ENCODE measurements around the gene ABHD16B. TPM values are rescaled to one million over a fixed set of nuclear protein-coding genes. Genes with fewer than 3 reads are reported as not detected.
"Not testable (repeated sequence)": the region's sequence is repeated elsewhere in the genome, so short reads cannot be mapped to it uniquely, and the experiment has no call there.

ABHD16B gene
- total RNA-seq, 1 donor from 2014 or later = not detected

- DNase-seq (no peak), ATAC-seq (no peak)
- intact Hi-C loops (cut with micrococcal nuclease) = loop anchor here (10.0 kb wide), 1 partner anchor 80 kb away; no protein-coding TSS in a partner anchor
Measured at GRCh38 chr20:63864545-63864977, 3.3 kb downstream of the ABHD16B start.

GRCh38 chr20:63864978-63865640 lies 3.8 kb downstream of the ABHD16B start, which contains the start of gene TPD52L2:
Gene TPD52L2 (plus strand): TSS chr20:63865270. CDS start chr20:63865366, 96 bp downstream.
- intact Hi-C loops (cut with micrococcal nuclease) = loop anchor here (10.0 kb wide), 1 partner anchor 80 kb away; no protein-coding TSS in a partner anchor
- DNase-seq (peak; percentile 98), ATAC-seq (peak; percentile 95)

GRCh38 chr20:63867042-63867441 lies 5.7 kb downstream of the ABHD16B start:
- DNase-seq, ATAC-seq: not testable (repeated sequence)
- intact Hi-C loops (cut with micrococcal nuclease) = loop anchor here (10.0 kb wide), 1 partner anchor 82 kb away; no protein-coding TSS in a partner anchor

- intact Hi-C loops (cut with micrococcal nuclease) = loop anchor here (10.0 kb wide), 1 partner anchor 83 kb away; no protein-coding TSS in a partner anchor
Measured at GRCh38 chr20:63868264-63868663, 7.0 kb downstream of the ABHD16B start.

GRCh38 chr20:63873477-63873971 lies 12.2 kb downstream of the ABHD16B start:
- intact Hi-C loops (cut with micrococcal nuclease) = no loop called here
- DNase-seq (peak; percentile 53), ATAC-seq (peak; percentile 68)

More at GRCh38 chr20:63868264-63868663, 7.0 kb downstream of the ABHD16B start:
- no peak for DNase-seq
- ATAC-seq = no peak

- intact Hi-C loops (cut with micrococcal nuclease); DNase-seq; ATAC-seq: not testable (repeated sequence)
Measured at GRCh38 chr20:63874241-63874640, 12.9 kb downstream of the ABHD16B start.

GRCh38 chr20:63876489-63877036 lies 15.3 kb downstream of the ABHD16B start:
- no peak for ATAC-seq
- DNase-seq = no peak
- intact Hi-C loops (cut with micrococcal nuclease) = no loop called here

GRCh38 chr20:63877755-63878470 lies 16.6 kb downstream of the ABHD16B start:
- DNase-seq (no peak), ATAC-seq (no peak)
- intact Hi-C loops (cut with micrococcal nuclease) = no loop called here

- DNase-seq = no peak
- ATAC-seq = no peak
- intact Hi-C loops (cut with micrococcal nuclease) = no loop called here
Measured at GRCh38 chr20:63878899-63879663, 17.8 kb downstream of the ABHD16B start.

- DNase-seq; ATAC-seq; intact Hi-C loops (cut with micrococcal nuclease): not testable (repeated sequence)
Measured at GRCh38 chr20:63880901-63881300, 19.6 kb downstream of the ABHD16B start.

GRCh38 chr20:63881451-63882226 lies 20.3 kb downstream of the ABHD16B start:
- no peak for ATAC-seq
- DNase-seq = no peak
- intact Hi-C loops (cut with micrococcal nuclease) = no loop called here

- no peak for ATAC-seq
- intact Hi-C loops (cut with micrococcal nuclease) = no loop called here
- DNase-seq = no peak
Measured at GRCh38 chr20:63882257-63883200, 21.2 kb downstream of the ABHD16B start.

- no peak for ATAC-seq
- DNase-seq = no peak
- intact Hi-C loops (cut with micrococcal nuclease) = no loop called here
Measured at GRCh38 chr20:63883201-63883593, 21.9 kb downstream of the ABHD16B start.

- DNase-seq = peak; percentile 86
- ATAC-seq = peak; percentile 91
- intact Hi-C loops (cut with micrococcal nuclease) = no loop called here
Measured at GRCh38 chr20:63884506-63885263, 23.4 kb downstream of the ABHD16B start.

GRCh38 chr20:63885264-63886053 lies 24.2 kb downstream of the ABHD16B start:
- DNase-seq (no peak), ATAC-seq (no peak)
- intact Hi-C loops (cut with micrococcal nuclease) = no loop called here

- ATAC-seq (no peak), DNase-seq (no peak)
- intact Hi-C loops (cut with micrococcal nuclease) = no loop called here
Measured at GRCh38 chr20:63886054-63886419, 24.7 kb downstream of the ABHD16B start.

Measured in left ventricle myocardium superior (tissue), 1 donor.